HCT116 (cell line): Measurements from ENCODE around the gene CCSAP. TPM values are rescaled to one million over a fixed set of nuclear protein-coding genes. Genes with fewer than 3 reads are reported as not detected.

ENCODE experiments used
- ATAC-seq: fragments of 200-7000 bp; cut with Tn5 transposase; 2 replicates; pipeline ENCODE4 v1.9.1; 2020; ENCODE audit warnings: mild to moderate bottlenecking, moderate library complexity
- BruUV-seq: library from RNA; stranded (reverse); fragments of 400-500 nt; replicated peaks from 2 replicates; lab custom pipeline; 2021; lab: Mats Ljungman, UMichigan
- CTCF ChIA-PET: fragments of 300-600 bp; sonication (Branson Sonifier 250); formaldehyde crosslinking; loops from one replicate; lab custom pipeline; 2021; ENCODE audit warnings: antibody characterized with exemption; lab: Charles Lee
- POLR2A ChIA-PET: fragments of 300-600, 350-600 bp; sonication (Branson Sonifier 250); formaldehyde crosslinking; loops from one replicate; lab custom pipeline; 2021; ENCODE audit warnings: antibody characterized with exemption; lab: Charles Lee
- RAD21 ChIA-PET, 2 experiments: fragments of 300-600 bp; sonication (Branson Sonifier 250); formaldehyde crosslinking; loops; one replicate each; lab custom pipeline; 2023; ENCODE audit warnings: low total read pairs in 2 of 2; ENCODE audit not compliant: uncharacterized antibody in 2 of 2, unreplicated experiment in 2 of 2, low non-redundant PET in 1 of 2; lab: Charles Lee
- DNase-seq: peaks from one replicate; pipeline ENCODE4 v3.0.0-alpha.2; 2010; ENCODE audit warnings: low read depth, low spot score
- H2AFZ ChIP-seq: fragments of 200-600 bp; shearing (Covaris generic), sonication (generic); 2 replicates; pipeline ENCODE4 v1.6.1; 2017; ENCODE audit warnings: low read depth, mixed run types, mixed read lengths, antibody characterized with exemption, low read length; ENCODE audit not compliant: poor library complexity, severe bottlenecking
- H3K27ac ChIP-seq: 2 replicates; pipeline ENCODE4 v1.5.1; 2012; ENCODE audit warnings: low read depth, low read length
- H3K27me3 ChIP-seq: fragments of 200-600 bp; sonication (generic); 2 replicates; pipeline ENCODE4 v1.6.1; 2016; ENCODE audit warnings: mixed run types, low read length, mixed read lengths; ENCODE audit not compliant: insufficient read depth
- H3K36me3 ChIP-seq, 2 experiments: fragments of 200-500 bp in 1 of 2; fragments of 200-600 bp in 1 of 2; sonication (Bioruptor generic) in 1 of 2; sonication (generic) in 1 of 2; 2 replicates each; pipeline versions ENCODE4 v1.5.1 to v1.6.1; 2014 to 2016; ENCODE audit warnings: low read length in 2 of 2, inconsistent platforms in 1 of 2, mixed read lengths in 1 of 2, mixed run types in 1 of 2; ENCODE audit not compliant: insufficient read depth in 2 of 2, control insufficient read depth in 1 of 2
- H3K4me1 ChIP-seq, 2 experiments: fragments of 200-600 bp in 1 of 2; sonication (generic) in 1 of 2; 2 replicates each; pipeline versions ENCODE4 v1.5.1 to v1.6.1; 2012 to 2017; ENCODE audit warnings: low read length in 2 of 2, inconsistent platforms in 1 of 2, mild to moderate bottlenecking in 1 of 2, mixed read lengths in 1 of 2, mixed run types in 1 of 2, moderate library complexity in 1 of 2; ENCODE audit not compliant: insufficient read depth in 2 of 2, control insufficient read depth in 1 of 2
- H3K4me2 ChIP-seq: fragments of 200-600 bp; sonication (generic); 2 replicates; pipeline ENCODE4 v1.6.1; 2017; ENCODE audit warnings: mixed run types, low read length, mixed read lengths
- H3K4me3 ChIP-seq, 2 experiments: fragments of 200-600 bp in 1 of 2; sonication (generic) in 1 of 2; replicated peaks in 1 of 2; 2 replicates each; pipeline ENCODE4 v1.5.1; 2011 to 2016; ENCODE audit warnings: low read length in 2 of 2, control low read depth in 1 of 2, low read depth in 1 of 2, mild to moderate bottlenecking in 1 of 2, mixed read lengths in 1 of 2, mixed run types in 1 of 2
- H3K79me2 ChIP-seq: fragments of 200-600 bp; sonication (generic); 2 replicates; pipeline ENCODE4 v1.6.1; 2017; ENCODE audit warnings: mild to moderate bottlenecking, mixed run types, low read length, moderate library complexity, mixed read lengths; ENCODE audit not compliant: insufficient read depth
- H3K9ac ChIP-seq: fragments of 200-600 bp; sonication (generic); 2 replicates; pipeline ENCODE4 v1.6.1; 2016; ENCODE audit warnings: low read length, mixed read lengths
- H3K9me2 ChIP-seq: fragments of 200-600 bp; sonication (generic), shearing (Covaris generic); 2 replicates; pipeline ENCODE4 v1.6.1; 2017; ENCODE audit warnings: mixed run types, mild to moderate bottlenecking, moderate library complexity; ENCODE audit not compliant: insufficient read depth
- H3K9me3 ChIP-seq, 2 experiments: fragments of 200-500 bp in 1 of 2; fragments of 200-600 bp in 1 of 2; sonication (Bioruptor generic) in 1 of 2; sonication (generic) in 1 of 2; 2 replicates each; pipeline ENCODE4 v1.6.1; 2014 to 2017; ENCODE audit warnings: low read length in 2 of 2, mixed read lengths in 2 of 2, inconsistent platforms in 1 of 2, low read depth in 1 of 2, mild to moderate bottlenecking in 1 of 2, mixed run types in 1 of 2, moderate library complexity in 1 of 2; ENCODE audit not compliant: control insufficient read depth in 1 of 2, insufficient read depth in 1 of 2
- H4K20me1 ChIP-seq: fragments of 200-600 bp; sonication (generic), shearing (Covaris generic); 2 replicates; pipeline ENCODE4 v1.6.1; 2017; ENCODE audit warnings: mixed run types, mild to moderate bottlenecking, moderate library complexity; ENCODE audit not compliant: insufficient read depth
- EGR1 ChIP-seq: IDR thresholded peaks from 2 replicates; pipeline ENCODE4 v1.6.1; 2012; ENCODE audit warnings: low read depth
- ELF1 ChIP-seq: IDR thresholded peaks from 2 replicates; pipeline ENCODE4 v1.6.1; 2012; ENCODE audit warnings: low read depth, borderline replicate concordance
- EZH2 ChIP-seq: fragments of 200-600 bp; sonication (generic); IDR thresholded peaks from 2 replicates; pipeline ENCODE4 v1.6.1; 2017; ENCODE audit warnings: antibody characterized with exemption, mixed run types
- EZH2phosphoT487 ChIP-seq: fragments of 200-600 bp; IDR thresholded peaks from 2 replicates; pipeline ENCODE4 v1.6.1; 2018; ENCODE audit warnings: antibody characterized with exemption, borderline replicate concordance
- JUND ChIP-seq: IDR thresholded peaks from 2 replicates; pipeline ENCODE4 v1.6.1; 2012
- POLR2A ChIP-seq: IDR thresholded peaks from 2 replicates; pipeline ENCODE4 v1.7.0; 2011; ENCODE audit warnings: borderline replicate concordance; ENCODE audit not compliant: insufficient read depth, insufficient read length; ENCODE audit errors: extremely low read depth
- POLR2AphosphoS5 ChIP-seq: IDR thresholded peaks from 2 replicates; pipeline ENCODE4 v1.6.1; 2011; ENCODE audit warnings: mild to moderate bottlenecking, low read depth, low read length, moderate library complexity
- RAD21 ChIP-seq: IDR thresholded peaks from 2 replicates; pipeline ENCODE4 v1.6.1; 2012; ENCODE audit warnings: low read depth, mild to moderate bottlenecking
- SRF ChIP-seq: IDR thresholded peaks from 2 replicates; pipeline ENCODE4 v1.6.1; 2012; ENCODE audit warnings: low read depth
- YY1 ChIP-seq: IDR thresholded peaks from 2 replicates; pipeline ENCODE4 v1.6.1; 2011; ENCODE audit warnings: low read length, low read depth, moderate library complexity, mild to moderate bottlenecking; ENCODE audit not compliant: insufficient replicate concordance; ENCODE audit errors: extremely low read depth
- ZFX ChIP-seq: fragments of 450-650 bp; IDR thresholded peaks from 2 replicates; pipeline ENCODE4 v1.6.1; 2017
- intact Hi-C: fragments of 100-400 bp; cut with micrococcal nuclease; formaldehyde crosslinking; loops from 2 replicates; pipeline ENCODE4 v1.10.0; 2022
- total RNA-seq: library from RNA; stranded (reverse); gene quantifications from one replicate; pipeline ENCODE4 v1.2.1, GENCODE V29; 2021; ENCODE audit not compliant: unreplicated experiment
- TF ChIP-seq, protein P1 (sequence below): IDR thresholded peaks from 2 replicates; pipeline ENCODE4 v1.6.1; 2012; ENCODE audit warnings: low read depth
- TF ChIP-seq, protein P2 (sequence below): IDR thresholded peaks from 2 replicates; pipeline ENCODE4 v1.6.1; 2011; ENCODE audit warnings: mild to moderate bottlenecking, low read length, moderate library complexity; ENCODE audit not compliant: insufficient replicate concordance; ENCODE audit errors: extremely low read depth
- TF ChIP-seq, protein P3 (sequence below): IDR thresholded peaks from 2 replicates; pipeline ENCODE4 v1.6.1; 2012
- TF ChIP-seq, protein P4 (sequence below): IDR thresholded peaks from 2 replicates; pipeline ENCODE4 v1.6.1; 2012

Gene CCSAP
- total RNA-seq, 1 experiment from 2014 or later, result 10.9 TPM

GRCh38 chr1:229355661-229356060, 12.8 kb upstream of the CCSAP start:
- intact Hi-C loops, result no loop called here
- Histone ChIP-seq H2AFZ (no peak overlapping the region), H3K27me3 (no peaks in the 10 kb centered on the region), H3K27ac (no peak overlapping the region), H3K79me2 (no peaks in the 10 kb centered on the region), H3K9me3 (peaks cover 5 to 18% of the 10 kb centered on the region in 2 experiments; a peak in 3 of 4 replicates), H3K9me2 (no peaks in the 10 kb centered on the region), H3K4me2 (no peak overlapping the region), H3K4me3 (no peak overlapping the region), H3K36me3 (no peaks in the 10 kb centered on the region), H3K4me1 (no peaks in the 10 kb centered on the region), H3K9ac (no peak overlapping the region), H4K20me1 (no peaks in the 10 kb centered on the region)
- POLR2A ChIA-PET, result no interaction called here
- CTCF ChIA-PET, result no interaction called here
- no TSS peak for BruUV-seq
- TF ChIP-seq, protein P1, sequence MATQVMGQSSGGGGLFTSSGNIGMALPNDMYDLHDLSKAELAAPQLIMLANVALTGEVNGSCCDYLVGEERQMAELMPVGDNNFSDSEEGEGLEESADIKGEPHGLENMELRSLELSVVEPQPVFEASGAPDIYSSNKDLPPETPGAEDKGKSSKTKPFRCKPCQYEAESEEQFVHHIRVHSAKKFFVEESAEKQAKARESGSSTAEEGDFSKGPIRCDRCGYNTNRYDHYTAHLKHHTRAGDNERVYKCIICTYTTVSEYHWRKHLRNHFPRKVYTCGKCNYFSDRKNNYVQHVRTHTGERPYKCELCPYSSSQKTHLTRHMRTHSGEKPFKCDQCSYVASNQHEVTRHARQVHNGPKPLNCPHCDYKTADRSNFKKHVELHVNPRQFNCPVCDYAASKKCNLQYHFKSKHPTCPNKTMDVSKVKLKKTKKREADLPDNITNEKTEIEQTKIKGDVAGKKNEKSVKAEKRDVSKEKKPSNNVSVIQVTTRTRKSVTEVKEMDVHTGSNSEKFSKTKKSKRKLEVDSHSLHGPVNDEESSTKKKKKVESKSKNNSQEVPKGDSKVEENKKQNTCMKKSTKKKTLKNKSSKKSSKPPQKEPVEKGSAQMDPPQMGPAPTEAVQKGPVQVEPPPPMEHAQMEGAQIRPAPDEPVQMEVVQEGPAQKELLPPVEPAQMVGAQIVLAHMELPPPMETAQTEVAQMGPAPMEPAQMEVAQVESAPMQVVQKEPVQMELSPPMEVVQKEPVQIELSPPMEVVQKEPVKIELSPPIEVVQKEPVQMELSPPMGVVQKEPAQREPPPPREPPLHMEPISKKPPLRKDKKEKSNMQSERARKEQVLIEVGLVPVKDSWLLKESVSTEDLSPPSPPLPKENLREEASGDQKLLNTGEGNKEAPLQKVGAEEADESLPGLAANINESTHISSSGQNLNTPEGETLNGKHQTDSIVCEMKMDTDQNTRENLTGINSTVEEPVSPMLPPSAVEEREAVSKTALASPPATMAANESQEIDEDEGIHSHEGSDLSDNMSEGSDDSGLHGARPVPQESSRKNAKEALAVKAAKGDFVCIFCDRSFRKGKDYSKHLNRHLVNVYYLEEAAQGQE, result no peak
- TF ChIP-seq ZFX (no peak), RAD21 (no peak), POLR2AphosphoS5 (no peak), YY1 (no peak), JUND (no peak), EZH2 (no peak), ELF1 (no peak), EGR1 (no peak), SRF (no peak), POLR2A (no peak), EZH2phosphoT487 (no peak)
- TF ChIP-seq, protein P2, sequence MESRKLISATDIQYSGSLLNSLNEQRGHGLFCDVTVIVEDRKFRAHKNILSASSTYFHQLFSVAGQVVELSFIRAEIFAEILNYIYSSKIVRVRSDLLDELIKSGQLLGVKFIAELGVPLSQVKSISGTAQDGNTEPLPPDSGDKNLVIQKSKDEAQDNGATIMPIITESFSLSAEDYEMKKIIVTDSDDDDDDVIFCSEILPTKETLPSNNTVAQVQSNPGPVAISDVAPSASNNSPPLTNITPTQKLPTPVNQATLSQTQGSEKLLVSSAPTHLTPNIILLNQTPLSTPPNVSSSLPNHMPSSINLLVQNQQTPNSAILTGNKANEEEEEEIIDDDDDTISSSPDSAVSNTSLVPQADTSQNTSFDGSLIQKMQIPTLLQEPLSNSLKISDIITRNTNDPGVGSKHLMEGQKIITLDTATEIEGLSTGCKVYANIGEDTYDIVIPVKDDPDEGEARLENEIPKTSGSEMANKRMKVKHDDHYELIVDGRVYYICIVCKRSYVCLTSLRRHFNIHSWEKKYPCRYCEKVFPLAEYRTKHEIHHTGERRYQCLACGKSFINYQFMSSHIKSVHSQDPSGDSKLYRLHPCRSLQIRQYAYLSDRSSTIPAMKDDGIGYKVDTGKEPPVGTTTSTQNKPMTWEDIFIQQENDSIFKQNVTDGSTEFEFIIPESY, result no peak
- TF ChIP-seq, protein P3, sequence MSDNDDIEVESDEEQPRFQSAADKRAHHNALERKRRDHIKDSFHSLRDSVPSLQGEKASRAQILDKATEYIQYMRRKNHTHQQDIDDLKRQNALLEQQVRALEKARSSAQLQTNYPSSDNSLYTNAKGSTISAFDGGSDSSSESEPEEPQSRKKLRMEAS, result no peak
- TF ChIP-seq, protein P4, sequence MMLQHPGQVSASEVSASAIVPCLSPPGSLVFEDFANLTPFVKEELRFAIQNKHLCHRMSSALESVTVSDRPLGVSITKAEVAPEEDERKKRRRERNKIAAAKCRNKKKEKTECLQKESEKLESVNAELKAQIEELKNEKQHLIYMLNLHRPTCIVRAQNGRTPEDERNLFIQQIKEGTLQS, result no peak
- DNase-seq, result no peak
- ATAC-seq, result no peak
- RAD21 ChIA-PET, result no interaction called here
